Dermis microvascular lymphatic vessel endothelial cell (primary cell): ENCODE measurements around the gene TLK2. TPM values are rescaled to one million over a fixed set of nuclear protein-coding genes. Genes with fewer than 3 reads are reported as not detected.
A peak's percentile ranks its signal among the peaks of the same experiment; 100 is the strongest.
"Not testable (repeated sequence)": the region's sequence is repeated elsewhere in the genome, so short reads cannot be mapped to it uniquely, and the experiment has no call there.

Experiments
- DNase-seq, 2 donors: peaks; one replicate each; pipeline versions ENCODE4 v3.0.0 to v3.0.0-alpha.2; 2010; ENCODE audit warnings: low read depth in 2 of 2
- total RNA-seq: library from RNA; depleted of rRNA; stranded (reverse); fragments of >200 nt; gene quantifications from 2 replicates; pipeline ENCODE4 v1.2.1, GENCODE V29; 2014

Gene TLK2
- total RNA-seq, 1 donor from 2014 or later: 35.6 TPM

DNA sequence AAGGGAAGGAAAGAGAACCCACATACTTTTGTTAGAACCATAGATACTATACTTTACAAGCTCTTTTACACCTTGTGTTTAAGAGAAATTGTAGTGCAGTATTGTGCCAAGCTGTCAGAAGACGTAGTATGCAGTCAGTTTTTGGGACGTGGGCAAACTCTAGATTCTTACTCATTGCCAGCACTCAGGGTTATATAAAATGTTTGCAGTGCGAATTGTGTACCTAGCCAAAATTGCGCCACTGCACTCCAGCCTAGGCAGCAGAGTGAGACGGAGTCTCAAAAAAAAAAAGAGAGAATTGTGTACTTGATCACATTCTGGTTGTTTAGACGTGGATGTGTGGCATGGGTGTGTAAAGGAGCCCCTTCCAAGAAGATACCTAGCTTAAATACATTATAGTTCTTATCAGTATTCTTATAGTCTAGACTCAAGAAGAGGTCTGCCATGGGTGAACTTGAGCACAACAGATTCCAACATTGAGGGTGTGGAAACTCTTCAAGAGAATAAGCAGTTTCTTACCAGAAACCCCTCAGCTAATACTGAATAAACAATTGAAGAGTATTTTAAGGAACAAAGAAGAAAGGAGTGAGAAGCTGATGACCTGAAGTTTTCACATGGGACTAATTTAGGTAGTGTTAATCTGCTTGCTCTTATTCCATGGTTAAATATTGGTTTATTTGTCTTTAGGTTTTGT lies 121.5 kb downstream of the TLK2 start:
- DNase-seq: no peak

DNA sequence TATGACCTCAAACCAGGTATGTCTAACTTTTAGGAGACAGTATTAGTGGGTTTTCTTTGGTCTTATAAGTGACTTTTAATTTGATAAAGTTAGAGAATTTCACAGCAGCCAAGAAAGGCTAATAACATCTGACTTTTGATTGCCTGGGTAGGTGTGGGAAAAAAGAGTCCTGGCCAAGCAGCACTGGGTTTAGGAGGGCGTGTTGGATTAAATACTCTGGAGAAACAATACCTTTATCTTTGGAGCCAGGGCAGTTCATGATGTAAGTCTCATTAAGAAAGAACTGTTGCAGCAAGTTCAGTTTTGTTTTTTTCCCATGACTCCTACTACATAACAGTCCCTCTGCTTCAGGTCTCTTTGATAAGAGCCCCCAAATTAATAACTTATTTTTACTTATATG lies 122.2 kb downstream of the TLK2 start:
- DNase-seq: no peak

DNA sequence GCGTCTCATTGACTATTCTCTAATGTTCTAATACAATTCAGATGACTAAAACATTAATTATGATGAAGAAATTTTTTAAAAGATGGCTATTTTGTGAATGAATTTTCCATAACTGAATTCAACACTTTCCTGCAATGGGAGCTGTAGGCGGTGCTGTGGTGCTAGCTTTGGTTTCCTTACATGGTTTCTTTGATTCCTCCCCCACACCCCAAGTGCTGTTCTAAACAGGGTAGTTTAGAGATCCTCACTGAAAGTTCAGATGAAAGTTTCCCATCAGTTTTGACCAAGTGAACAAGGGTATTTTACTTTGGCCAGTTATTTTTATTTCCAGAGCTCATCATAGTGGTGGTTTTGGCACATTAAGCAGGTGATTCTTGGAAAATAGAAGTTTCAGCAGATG lies 122.8 kb downstream of the TLK2 start:
- DNase-seq: no peak

DNA sequence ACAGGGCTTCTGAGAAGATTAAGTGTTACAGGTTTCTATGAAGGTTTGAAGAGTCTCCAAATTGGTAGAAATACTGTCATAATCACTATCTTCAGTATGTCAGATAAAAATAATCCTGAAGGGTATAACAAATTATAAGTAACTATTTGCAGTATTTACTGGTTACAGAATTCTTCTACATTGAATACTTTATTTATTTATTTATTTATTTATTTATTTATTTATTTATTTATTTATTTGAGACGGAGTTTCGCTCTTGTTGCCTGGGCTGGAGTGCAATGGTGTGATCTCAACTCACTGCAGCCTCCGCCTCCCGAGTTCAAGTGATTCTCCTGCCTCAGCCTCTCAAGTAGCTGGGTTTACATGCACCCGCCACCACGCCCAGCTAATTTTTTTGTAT lies 125.2 kb downstream of the TLK2 start:
- not testable (repeated sequence) for DNase-seq

DNA sequence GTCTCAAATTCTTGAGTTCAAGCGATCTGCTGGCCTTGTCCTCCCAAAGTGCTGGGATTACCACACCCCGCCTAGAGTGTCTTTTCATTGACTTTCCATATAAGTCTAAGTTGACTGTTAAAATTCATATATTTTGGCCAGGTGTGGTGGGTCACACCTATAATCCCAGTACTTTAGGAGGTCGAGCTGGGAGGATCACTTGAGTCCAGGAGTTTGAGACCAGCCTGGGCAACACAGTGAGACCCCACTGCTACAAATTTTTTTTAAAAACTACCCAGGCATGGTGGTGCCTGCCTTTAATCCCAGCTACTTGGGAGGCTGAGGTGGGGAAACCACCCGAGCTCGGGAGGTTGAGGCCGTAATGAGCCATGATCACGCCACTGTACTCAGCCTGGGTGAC lies 127.0 kb downstream of the TLK2 start:
- DNase-seq: no peak

DNA sequence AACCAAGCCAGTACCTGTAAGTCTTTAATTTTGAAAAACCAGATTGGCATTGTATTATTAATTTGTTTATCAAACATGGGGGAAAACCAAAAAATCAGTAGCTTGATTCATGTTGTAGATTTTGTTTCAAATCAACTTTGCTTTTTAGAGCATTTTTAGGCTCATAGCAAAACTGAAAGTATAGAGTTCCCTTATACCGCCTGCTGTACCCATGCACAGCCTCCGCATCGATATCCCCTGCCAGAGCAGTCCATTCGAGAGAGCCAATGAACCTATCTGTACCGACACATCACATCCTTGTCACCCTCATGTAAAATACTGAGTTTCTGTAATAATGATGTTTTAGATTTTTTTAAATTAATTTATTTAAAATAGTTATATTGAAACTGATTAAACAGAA lies 132.7 kb downstream of the TLK2 start:
- DNase-seq: no peak

DNA sequence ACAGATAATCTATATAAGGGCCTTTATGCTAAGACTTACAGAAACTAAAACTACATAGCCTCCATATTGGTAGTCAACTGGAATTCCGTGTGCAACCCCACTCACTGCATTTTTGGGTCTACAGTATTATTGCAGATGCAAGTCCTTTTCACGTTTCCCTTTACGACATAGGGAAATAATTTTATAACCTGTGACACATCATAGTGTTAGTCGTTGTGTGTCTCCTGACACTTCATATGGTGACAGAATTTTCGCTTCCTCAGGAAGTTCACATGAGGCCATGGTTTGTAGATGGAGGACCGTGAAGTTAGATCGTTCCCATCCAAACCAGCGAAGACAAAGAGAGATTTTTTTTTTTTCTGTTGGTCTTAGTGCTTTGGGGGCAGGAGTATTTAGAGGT lies 133.1 kb downstream of the TLK2 start:
- DNase-seq: peak; percentile 28 to 32

DNA sequence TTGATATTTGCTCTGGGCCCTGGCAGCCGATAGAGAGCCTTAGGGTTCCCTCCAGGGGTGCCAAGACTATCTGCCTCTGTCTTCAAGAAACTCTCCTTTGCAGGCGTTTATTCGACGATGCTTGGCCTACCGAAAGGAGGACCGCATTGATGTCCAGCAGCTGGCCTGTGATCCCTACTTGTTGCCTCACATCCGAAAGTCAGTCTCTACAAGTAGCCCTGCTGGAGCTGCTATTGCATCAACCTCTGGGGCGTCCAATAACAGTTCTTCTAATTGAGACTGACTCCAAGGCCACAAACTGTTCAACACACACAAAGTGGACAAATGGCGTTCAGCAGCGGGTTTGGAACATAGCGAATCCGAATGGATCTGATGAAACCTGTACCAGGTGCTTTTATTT lies 133.7 kb downstream of the TLK2 start:
- DNase-seq: not testable (repeated sequence)

DNA sequence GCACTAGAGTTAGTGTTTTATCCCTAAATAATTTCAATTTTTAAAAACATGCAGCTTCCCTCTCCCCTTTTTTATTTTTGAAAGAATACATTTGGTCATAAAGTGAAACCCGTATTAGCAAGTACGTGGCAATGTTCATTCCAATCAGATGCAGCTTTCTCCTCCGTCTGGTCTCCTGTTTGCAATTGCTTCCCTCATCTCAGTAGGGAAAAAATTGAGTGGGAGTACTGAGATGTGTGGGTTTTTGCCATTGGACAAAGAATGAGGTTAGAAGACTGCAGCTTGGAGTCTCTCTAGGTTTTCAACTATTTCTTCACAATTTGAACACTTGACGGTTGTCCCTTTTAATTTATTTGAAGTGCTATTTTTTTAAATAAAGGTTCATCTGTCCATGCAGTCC lies 134.5 kb downstream of the TLK2 start:
- DNase-seq: not testable (repeated sequence)

DNA sequence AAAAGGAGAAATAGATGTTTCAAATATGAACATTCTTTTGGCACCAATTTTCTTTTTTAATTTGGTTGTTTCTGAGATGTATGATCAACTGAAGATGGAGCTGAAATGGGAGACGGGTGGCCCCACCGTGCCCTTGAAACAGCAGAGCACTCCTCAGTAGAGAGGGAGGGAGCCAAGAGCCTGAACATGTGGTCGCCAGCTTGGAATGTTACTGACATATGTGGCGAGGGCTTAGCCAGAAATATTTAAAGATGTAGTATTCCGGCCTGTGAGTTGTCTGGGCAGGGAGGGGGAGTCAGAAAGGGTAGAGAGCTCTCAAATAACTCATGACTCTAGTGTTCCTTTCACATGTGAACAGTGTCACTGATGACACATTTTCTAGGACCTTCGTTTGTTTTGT lies 135.5 kb downstream of the TLK2 start:
- DNase-seq: no peak

DNA sequence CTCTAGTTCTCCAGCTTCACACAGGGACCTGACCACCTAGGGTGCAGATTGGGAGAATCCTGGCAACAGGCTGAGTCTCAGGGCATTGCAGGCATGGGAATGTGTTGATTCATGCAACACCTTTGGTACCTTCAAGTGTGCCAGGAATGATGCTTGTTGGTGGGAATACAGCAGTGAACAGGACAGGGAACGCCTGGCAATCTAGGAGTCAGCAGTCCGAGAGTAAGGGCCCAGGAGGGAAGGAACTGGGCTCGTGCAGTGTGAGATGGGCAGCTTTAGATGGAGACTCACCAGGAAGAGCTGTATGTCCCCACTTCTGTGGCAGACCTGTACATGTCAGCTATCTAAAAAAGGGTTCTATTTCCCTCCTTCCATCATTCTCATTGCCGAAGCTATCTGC lies 136.9 kb downstream of the TLK2 start:
- DNase-seq: no peak

DNA sequence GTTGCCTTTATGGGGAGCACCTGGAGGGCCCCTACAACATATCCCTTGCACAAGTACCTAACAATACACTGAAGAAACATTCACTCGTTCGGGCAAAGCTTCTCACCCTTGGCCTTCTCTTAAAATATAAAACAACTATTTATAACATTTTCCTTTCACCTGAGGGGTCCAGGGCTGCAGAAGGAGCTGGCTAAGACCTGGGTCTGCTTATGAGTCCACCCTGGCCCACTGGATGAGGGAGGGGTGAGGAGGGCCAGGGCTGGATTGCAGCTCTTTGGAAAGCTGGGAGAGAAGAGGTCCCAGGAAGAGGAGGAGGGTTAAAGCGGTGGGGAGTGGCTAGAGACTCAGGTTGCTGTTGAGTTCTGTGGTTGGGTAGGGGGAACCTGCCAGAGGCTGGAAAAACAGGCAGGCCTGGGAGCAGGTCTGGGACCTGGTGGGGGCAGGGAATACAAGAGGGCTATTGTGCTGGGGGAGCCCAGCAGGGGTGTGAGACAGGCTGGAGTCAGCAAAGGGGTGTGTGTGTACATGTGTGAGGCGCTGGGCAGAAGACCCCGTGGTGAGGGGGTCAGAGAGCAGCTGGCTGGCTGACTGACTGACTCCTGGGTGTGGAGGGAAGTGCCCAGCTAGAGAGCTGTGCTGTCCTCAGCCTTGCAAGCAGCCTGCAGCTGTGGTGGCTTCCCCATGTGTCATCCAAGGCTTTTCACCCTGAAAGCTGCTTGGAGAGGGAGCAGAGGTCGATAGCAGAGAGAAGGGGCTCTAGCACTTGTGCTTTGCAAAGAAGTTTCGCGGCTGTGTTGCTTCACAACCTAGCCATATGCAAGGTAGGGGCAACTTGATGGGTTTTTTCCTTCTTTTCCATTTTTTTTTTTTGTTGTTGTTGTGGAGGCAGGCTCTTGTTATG lies 138.6 kb downstream of the TLK2 start:
- DNase-seq: no peak

DNA sequence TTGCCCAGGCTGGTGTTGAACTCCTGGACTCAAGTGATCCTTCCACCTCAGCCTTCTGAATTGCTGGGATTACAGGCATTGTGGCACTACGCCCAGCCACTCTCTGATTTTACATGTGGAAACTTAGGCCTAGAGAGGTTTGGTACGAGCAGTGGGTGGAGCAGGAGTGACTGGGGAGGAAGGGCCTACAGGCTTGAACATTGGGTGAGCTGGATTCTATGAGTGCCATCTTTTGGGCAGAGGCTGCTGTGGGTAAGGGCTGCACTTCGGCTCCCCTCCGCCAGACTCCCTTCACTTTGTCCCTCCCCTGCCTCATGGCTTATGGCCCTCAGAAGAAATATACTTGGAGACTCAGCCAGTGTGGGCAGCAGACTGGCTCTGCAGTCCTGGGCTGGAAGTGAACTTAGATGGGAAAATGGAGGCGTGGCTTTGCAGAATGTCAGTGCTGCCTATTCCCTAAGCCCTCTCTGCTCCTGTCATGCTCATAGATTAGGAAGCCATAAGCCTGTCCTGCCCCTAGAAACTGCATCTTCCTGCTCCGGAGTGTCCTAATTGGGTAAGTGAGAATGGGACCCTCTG lies 139.4 kb downstream of the TLK2 start:
- DNase-seq: no peak

DNA sequence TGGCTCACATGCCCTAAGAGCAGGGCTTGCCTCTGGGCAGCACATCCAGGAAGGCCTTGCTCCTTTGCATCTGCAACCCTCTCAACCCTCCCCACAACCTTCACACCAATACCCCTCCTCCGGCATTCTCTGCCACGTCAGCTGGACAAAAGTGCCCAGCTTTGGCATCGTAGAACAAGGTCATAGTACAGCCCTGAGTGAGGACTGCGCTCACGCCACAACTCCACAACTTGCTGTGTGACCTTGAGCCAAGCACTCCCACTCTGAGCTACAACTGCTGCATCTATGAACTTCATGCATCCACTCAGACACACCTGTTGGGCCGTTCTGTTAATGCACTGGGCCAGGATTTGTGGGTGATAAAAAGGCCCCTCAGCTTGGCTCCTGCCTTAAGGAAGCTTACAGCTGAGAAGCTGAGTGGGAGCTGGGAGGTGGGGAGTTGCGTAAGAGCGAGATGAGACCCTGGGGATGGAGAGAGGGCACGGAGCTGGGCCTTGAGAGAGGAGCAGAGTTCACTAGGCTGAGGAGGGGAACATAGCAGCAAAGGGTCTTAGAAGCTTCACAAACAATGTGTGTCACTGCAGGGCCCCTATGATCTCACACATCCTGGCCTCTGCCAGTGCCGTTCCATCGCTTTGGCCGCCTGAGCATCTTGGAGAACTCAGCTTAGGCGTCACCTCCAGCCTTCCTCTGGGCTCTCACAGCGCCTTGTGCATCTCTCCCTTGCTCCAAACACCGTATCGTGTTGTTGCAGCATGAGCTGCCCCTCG lies 140.2 kb downstream of the TLK2 start:
- DNase-seq: no peak

DNA sequence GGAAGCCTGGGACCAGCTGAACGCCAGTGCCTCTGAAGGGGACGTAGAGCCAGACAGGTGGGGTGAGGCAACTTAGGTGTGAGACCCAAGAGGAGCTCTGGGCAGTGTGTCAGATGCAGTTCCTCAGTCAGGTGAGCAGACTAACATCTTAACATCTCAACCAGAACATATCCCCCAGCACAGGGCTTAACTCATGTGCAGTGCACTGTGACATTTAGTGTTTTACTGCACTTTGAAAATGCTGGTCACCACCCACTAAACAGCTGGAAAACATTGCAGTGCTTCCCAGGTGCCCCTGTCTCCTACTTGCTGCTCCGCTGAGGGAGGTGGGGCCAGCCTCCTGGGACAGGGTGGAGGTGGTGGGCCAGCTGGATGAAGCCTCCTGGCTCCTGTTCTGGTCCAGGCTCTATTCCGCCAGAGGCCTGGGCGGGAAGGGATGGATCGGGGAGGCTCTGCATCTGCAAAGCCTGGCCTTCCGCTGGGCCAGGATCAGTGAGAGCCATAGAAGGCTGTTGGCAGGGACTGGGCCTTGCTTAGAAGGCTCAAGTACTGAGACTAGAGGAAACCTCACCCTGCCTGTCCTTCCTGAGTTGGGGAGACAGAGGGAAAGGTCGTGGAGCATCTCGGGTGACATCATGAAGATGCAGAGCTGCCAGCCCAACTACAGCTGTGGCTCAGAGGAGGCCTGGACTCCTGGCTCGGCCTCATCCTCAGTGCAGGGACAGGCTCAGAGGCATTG lies 141.0 kb downstream of the TLK2 start:
- DNase-seq: no peak

DNA sequence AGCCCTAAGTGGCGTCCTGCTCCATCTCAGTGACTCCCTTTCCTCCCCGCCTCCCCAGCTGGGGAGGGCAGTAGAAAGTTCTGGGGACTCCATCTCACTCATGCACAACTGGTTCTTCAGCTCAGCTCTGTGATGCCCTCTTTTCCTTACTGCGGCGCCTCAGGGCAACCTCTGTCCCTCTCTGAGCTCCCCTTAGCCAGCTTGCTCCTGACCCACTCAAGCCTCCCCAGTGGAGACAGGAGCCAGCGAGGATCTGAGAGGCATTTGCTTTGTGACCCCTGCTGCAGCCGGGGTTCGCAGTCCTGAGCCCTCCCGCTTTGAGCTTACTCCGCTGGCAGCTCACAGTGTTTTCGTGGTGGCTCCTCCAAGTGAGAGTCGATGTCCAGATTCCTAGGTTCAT lies 142.6 kb downstream of the TLK2 start:
- no peak for DNase-seq

DNA sequence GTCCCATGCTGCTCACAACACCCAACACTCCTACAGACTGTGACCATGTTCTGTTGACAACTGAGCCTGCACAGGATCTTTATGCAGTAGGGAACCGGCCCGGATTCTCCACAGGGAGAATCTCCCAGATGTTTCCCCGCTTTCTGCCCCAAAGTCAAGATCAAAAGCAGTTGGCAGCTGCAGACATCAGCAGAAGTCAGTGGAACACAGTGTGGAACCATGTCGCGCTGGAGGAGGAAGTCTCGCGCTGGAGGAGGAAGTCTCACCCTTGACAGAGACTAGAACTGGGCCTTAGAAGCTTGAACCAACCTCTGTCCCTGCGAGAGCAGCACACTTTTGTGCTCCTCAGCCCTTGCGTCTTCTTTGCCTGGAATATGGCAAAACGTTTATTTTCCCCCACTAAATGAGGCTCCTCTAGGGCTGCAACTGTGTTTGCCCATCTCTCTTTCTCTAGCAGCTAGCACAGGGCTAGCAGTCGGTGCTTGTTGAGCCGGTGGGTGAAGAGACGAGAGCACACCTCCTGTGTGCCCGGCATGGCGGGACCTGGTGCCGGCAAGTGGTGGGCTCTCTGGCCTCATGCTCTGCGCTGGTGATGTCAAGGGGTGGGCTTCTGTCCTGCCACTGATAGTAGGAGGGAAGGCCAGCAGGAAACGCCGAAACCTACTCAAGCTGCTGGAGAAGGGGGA lies 146.7 kb downstream of the TLK2 start:
- DNase-seq: no peak

DNA sequence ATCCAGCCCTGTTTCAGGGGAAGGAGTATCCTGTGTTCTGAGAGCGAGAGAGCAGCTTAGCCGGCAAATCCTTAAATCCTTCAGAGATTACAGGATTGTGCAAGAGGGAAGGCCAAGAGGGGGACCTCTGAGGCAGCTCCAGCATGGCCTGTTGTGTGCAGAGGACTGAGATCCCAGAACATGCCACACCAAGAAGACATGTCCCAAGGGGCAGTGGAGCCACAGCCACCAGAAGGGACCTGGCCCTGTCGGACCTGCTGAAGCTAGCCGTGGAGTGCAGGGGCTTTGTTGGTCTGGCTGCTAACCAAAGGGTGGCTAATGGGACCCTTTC lies 147.2 kb downstream of the TLK2 start:
- no peak for DNase-seq

DNA sequence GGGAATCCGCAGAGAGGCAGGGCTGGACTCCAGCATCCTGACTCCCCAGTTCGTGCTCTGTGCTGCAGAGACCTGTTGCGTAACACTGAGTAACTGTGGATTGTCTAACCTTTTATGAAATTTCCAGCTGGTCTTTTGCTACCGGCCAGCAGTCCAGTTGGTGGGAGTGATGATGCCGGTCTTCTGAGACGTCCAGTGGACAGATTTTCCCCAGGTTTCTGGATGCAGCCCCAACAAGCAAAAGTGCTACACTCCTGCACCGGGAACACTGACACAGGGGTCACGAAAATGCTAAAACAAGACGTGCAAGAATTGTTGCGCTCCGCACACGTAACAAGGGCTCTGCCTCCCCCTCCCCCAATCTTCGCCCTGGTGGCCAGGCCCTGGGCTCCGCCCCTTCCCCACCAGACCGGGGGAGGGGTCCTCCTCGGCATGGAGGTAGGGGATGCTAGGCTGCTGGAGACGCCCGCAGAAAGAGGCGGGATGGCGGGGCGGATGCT lies 148.1 kb downstream of the TLK2 start:
- DNase-seq: peak in 1 of 2 donors; percentile 22

DNA sequence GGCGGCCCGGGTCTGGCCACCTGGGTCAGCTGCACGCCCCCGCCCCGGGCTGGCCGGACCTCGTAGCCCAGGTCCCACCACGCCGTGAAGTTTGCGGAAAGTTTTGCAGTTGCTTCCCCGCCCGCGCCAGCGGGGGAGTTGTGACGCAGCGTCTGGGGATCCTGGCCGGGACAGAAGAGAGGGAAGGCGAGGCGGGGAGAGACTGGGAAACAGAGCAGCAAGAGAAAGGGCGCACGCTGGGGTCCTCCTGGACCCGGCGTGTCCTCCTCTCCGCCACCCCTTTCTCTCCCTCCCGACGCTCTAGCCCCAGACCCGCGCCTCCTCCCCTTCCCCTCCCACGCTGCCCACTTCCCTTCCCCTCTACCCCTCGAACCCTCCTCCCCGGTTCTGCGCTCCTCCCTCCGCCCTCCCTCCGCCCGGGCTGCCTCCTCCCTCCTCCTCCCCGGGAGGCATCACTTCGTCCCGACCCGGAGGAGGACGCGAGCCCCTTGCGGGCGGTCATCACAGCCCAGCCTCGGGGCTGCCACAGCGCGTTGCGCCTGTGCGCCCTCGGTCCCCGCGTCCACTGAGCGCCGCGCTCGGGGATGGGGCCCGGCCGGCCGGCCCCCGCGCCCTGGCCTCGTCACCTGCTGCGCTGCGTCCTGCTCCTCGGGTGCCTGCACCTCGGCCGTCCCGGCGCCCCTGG lies 148.7 kb downstream of the TLK2 start, which contains the start of gene MRC2:
Gene MRC2, plus strand, starts transcription at position 452 of the 685 bp plus-strand sequence. Its CDS starts 133 bp downstream, at position 585.
- DNase-seq: peak in 1 of 2 donors; percentile 68
